Endothelial cell (in vitro differentiated cells): ENCODE data around the gene TAS2R43. TPM values are rescaled to one million over a fixed set of nuclear protein-coding genes. Genes with fewer than 3 reads are reported as not detected.

Experiments used
- DNase-seq: peaks from one replicate; pipeline ENCODE4 v3.0.0; 2021; ENCODE audit warnings: low spot score
- H3K27ac Mint-ChIP-seq: one replicate; pipeline ENCODE4 v1.8.0; 2021; ENCODE audit warnings: mixed read lengths, inconsistent platforms; ENCODE audit not compliant: unreplicated experiment
- H3K27me3 Mint-ChIP-seq: one replicate; pipeline ENCODE4 v1.8.0; 2021; ENCODE audit warnings: mild to moderate bottlenecking, moderate library complexity, mixed read lengths, inconsistent platforms; ENCODE audit not compliant: unreplicated experiment
- H3K36me3 Mint-ChIP-seq: one replicate; pipeline ENCODE4 v1.8.0; 2021; ENCODE audit warnings: mild to moderate bottlenecking, low read depth, mixed read lengths, inconsistent platforms; ENCODE audit not compliant: unreplicated experiment
- H3K4me1 Mint-ChIP-seq: one replicate; pipeline ENCODE4 v1.8.0; 2021; ENCODE audit warnings: mild to moderate bottlenecking, mixed read lengths, inconsistent platforms; ENCODE audit not compliant: unreplicated experiment
- H3K4me3 Mint-ChIP-seq: one replicate; pipeline ENCODE4 v1.8.0; 2021; ENCODE audit warnings: mild to moderate bottlenecking, mixed read lengths, inconsistent platforms; ENCODE audit not compliant: unreplicated experiment
- H3K9me3 Mint-ChIP-seq: one replicate; pipeline ENCODE4 v1.8.0; 2021; ENCODE audit warnings: mixed read lengths, inconsistent platforms; ENCODE audit not compliant: unreplicated experiment
- total RNA-seq: library from RNA; stranded (reverse); fragmentation: NEBNext Ultra II Directional; extraction: Animal tissue kit (Norgen Biotek cat#: 25700); gene quantifications from one replicate; pipeline ENCODE4 v1.2.1, GENCODE V29; 2021; ENCODE audit not compliant: unreplicated experiment
- TF ChIP-seq, protein P1 (sequence below): fragments of 200-600 bp; sonication (generic); IDR thresholded peaks from one replicate; pipeline ENCODE4 v1.5.0; 2021; ENCODE audit warnings: antibody characterized with exemption; ENCODE audit not compliant: unreplicated experiment

Gene TAS2R43
- total RNA-seq, 1 donor from 2014 or later: 0.62 TPM

DNA sequence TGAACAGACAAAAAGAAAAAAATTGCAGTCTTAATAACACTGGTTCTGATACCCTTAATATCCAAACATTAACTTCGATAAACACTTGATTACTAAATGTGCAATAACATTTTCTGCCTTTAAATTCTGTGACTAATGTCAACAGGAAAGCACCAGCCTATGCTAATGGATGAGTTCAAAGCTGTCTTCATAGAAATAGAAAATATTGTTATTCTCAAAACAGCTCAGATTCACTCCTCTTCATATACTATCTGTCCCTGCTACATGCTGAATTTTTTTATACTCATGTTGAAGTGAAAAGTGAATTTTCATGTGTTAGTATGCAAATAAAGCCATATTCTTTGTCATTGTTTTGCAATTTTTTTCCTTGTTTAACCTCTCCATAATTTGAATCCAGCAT lies 13.9 kb downstream of the TAS2R43 start:
- H3K27me3 Mint-ChIP-seq: no peaks in the 10 kb centered on the region
- no peak overlapping the region for H3K4me3 Mint-ChIP-seq
- H3K36me3 Mint-ChIP-seq: peaks cover 5% of the 10 kb centered on the region
- TF ChIP-seq, protein P1, sequence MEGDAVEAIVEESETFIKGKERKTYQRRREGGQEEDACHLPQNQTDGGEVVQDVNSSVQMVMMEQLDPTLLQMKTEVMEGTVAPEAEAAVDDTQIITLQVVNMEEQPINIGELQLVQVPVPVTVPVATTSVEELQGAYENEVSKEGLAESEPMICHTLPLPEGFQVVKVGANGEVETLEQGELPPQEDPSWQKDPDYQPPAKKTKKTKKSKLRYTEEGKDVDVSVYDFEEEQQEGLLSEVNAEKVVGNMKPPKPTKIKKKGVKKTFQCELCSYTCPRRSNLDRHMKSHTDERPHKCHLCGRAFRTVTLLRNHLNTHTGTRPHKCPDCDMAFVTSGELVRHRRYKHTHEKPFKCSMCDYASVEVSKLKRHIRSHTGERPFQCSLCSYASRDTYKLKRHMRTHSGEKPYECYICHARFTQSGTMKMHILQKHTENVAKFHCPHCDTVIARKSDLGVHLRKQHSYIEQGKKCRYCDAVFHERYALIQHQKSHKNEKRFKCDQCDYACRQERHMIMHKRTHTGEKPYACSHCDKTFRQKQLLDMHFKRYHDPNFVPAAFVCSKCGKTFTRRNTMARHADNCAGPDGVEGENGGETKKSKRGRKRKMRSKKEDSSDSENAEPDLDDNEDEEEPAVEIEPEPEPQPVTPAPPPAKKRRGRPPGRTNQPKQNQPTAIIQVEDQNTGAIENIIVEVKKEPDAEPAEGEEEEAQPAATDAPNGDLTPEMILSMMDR: no peak
- no peaks in the 10 kb centered on the region for H3K9me3 Mint-ChIP-seq
- no peaks in the 10 kb centered on the region for H3K4me1 Mint-ChIP-seq
- no peak for DNase-seq
- no peak overlapping the region for H3K27ac Mint-ChIP-seq

DNA sequence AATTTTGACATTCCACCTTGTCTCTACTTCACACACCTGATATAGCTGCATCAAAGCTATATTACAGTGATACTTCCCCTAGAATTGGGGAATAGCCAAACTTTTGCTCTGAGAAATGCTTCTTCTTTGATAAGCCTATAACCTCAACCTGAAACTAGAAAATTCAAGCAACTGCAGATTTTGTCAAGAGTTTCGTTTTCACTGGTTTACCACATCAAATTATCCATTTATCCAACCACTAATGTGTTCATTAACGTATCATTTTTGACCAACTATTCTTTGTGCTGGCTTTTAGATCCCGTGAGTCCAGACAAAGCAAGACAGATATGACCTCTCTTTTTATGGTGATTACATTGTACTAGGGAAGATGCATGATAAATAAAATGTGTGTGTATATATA lies 16.5 kb downstream of the TAS2R43 start:
- Mint-ChIP-seq H3K4me3 (no peak overlapping the region), H3K9me3 (no peaks in the 10 kb centered on the region), H3K27me3 (peaks cover 3% of the 10 kb centered on the region), H3K27ac (no peak overlapping the region), H3K4me1 (no peaks in the 10 kb centered on the region), H3K36me3 (peaks cover 6% of the 10 kb centered on the region)
- TF ChIP-seq, protein P1: no peak
- DNase-seq: no peak

DNA sequence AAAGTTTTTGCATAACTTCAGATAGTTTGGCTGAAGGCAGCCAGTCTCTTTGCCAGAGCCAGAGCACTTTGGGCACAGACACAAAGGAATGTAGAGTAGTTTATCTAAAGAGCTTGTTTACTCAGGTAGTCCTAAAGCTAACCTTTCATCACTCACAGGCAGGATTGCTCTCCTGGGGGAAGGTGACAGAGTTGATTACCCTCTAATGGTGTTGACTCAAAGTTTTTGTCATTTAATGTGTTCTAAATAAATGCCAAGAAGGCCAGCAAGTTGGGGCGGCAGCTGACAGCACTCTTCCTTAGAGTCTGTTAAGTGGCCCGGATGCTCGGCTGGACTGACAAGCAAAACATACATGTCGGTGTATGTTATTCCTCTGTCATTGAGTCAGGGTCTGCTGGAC lies 20.7 kb downstream of the TAS2R43 start:
- H3K27me3 Mint-ChIP-seq: peaks cover 3% of the 10 kb centered on the region
- TF ChIP-seq, protein P1: no peak
- H3K4me1 Mint-ChIP-seq: no peaks in the 10 kb centered on the region
- peaks cover 6% of the 10 kb centered on the region for H3K36me3 Mint-ChIP-seq
- no peak overlapping the region for H3K4me3 Mint-ChIP-seq
- H3K27ac Mint-ChIP-seq: no peak overlapping the region
- H3K9me3 Mint-ChIP-seq: no peaks in the 10 kb centered on the region
- DNase-seq: no peak

DNA sequence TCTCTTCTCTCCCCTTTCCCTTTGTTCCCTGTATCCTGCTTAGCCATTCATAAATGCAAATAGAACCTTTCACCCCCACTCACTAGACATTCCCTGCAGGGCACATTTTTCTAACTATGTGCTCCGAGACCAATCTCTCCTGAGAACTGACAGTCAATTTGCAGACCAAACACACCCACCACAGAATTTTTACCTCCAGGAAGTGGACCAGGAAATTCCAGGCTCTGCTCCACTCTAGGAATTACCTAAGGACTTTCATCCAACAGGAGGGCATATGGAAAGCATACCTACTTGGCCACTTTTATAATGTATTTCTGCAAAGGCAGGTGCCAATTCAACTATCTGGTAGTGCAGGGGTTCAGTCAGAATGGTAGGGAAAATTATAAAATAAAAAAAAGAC lies 21.1 kb downstream of the TAS2R43 start:
- H3K36me3 Mint-ChIP-seq: peaks cover 6% of the 10 kb centered on the region
- H3K27ac Mint-ChIP-seq: no peak overlapping the region
- TF ChIP-seq, protein P1: no peak
- H3K9me3 Mint-ChIP-seq: no peaks in the 10 kb centered on the region
- H3K4me3 Mint-ChIP-seq: no peak overlapping the region
- DNase-seq: no peak
- H3K27me3 Mint-ChIP-seq: peaks cover 3% of the 10 kb centered on the region
- H3K4me1 Mint-ChIP-seq: no peaks in the 10 kb centered on the region

DNA sequence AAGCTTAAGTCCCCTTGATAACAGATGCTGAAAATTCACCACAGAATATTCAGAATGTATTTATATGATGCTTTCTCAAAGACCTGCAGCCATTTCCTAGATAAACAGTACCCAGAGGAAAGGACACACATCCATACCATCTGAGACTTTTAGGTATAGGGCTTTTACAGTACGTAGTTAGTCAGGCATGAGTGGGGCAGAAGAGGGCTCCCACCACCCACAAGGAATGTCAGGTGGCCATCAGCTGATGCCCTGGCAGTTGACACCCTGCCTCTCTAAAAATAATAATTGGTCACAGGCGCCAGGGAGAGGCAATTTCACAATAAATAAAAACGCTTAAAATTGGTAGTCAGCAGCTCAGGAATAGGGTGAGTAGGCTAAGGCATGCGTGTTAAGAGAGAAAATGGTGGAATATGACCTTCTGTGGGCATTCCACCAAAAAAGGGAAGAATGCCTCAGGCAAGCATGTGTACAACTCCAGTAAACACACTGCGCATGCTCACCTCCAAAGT lies 22.2 kb downstream of the TAS2R43 start:
- Mint-ChIP-seq H3K36me3 (peaks cover 6% of the 10 kb centered on the region), H3K9me3 (no peaks in the 10 kb centered on the region), H3K4me3 (no peak overlapping the region), H3K27me3 (peaks cover 3% of the 10 kb centered on the region), H3K27ac (no peak overlapping the region), H3K4me1 (no peaks in the 10 kb centered on the region)
- TF ChIP-seq, protein P1: no peak
- DNase-seq: no peak
